Activated T-helper 1 cell treated with Interleukin-2 at 50 U/mL for 16 hours (primary cell): Measurements from ENCODE around the gene CSF1R.

Source experiments
- DNase-seq: peaks from one replicate; pipeline ENCODE4 v3.0.0-alpha.2; 2020; ENCODE audit warnings: low read depth

The CSF1R gene

DNA sequence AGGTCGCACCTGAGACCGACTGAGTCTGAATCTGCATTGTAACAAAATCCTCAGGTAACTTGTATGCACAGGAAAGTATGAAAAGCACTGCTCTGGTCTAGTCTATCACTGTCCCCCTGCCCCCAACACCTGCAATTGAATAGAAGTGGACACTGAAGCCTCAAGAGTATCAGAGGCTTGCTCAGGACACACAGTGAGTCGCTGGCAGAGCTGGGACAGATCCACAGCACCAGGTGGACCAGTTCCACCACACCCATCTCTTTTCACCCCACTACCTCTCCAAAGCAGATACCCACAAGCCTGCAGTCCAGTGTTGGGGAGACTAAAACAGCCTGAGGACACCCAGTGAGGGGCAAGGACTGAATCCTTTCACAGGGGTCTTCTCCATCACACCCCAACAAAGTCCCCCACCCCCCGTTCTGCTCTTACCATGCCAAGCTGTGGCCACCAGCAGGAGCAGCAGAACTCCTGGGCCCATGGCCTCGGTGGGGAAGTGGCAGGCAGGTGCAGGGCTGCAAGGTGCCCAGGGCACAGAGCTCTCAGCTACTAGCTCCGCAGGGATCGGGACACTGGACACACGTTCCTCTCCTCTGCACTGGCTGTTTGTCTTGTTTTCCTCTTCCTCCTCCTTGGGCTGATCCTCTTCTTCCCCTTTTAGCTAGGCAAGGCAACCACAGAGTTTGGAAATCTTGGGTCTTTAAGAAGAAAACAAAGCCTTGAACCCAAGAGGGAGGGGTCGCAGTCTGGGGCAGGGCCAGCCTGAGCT is at the start of gene CSF1R:
Gene CSF1R (minus strand): TSS at position 605 of the 766 bp plus-strand sequence. CDS start 127 bp downstream, at position 478.
- DNase-seq: no peak

DNA sequence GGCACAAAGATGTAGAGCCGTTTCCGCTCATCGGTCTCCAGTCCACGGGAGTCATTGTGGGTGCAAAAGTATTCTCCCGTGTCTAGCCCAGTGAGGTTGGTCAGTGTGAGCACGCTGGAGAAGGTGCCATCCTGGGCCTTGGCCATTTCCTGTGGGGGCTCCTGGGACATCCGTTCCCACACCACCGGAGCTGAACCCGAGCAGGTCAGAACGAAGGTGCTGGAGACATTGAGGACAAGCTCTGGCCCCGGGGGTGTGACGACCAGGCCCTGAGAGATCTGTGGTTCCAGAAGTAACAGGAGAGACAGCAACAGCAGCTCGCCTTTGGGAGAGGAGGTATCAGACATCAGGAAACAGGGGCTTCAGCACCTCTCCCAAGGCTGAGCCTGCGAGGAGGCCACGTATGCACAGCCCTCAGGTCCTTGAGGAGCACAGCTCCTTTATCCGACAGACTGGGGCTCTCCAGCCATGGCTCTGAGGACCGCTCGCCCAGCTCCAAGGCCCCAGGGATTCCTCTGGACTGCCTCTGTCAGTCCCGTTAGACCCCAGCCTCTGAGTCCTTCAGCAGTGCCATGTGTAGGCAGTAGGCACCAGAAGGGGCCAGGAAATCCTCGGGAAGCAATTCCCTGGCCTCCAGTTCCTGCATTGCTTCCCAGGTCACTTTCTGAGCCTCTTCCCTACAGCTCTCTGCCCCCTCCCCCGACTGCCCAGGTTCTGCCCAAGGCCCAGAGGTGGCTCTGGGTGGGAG is 49.4 kb upstream of the CSF1R start:
- DNase-seq: no peak

DNA sequence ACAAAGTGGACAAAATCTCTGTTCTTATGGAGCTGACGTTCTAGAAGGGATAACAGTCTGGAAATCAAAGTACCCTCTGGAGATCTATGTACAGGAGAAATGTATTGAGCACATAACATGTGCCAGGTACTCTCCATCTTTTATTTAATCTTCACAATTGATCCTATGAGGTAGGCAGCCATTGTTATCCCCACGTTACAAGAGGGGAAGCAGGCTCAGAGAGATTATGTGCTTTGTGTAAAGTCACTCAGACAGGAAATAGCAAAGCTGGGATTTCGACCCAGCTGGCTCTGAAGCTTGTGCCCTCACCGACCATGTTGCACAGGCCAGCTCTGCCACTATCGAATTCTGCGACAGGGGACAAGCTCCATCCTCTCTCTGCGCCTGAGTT is 47.8 kb upstream of the CSF1R start:
- DNase-seq: no peak

DNA sequence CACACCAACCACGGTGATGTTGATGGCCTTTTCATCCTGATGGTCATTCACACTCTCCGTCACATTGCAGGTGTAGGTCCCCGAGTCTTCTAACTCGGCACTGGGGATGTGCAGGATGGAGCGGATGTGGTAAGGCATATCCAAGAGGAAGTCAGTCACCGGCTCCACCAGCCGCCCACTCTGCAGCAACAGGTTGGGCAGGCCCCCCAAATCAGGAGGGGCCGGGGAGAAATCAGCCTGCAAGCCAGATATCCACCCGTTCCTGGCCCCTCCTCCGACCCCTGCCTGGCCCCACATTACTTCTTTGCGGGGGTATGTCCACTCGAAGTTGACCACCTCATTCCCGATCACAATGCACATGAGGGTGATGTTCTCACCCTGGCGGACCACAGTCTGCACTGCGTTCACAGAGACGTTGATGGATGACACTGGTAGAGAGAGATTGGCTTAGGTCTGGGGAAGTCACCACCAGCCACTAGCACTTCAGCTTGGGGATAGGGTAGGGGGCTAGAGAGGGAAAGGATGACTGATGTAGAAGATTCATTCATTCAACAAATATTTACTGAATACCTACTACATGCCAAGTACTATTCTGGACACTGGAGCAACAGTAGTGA is 47.3 kb upstream of the CSF1R start:
- no peak for DNase-seq

DNA sequence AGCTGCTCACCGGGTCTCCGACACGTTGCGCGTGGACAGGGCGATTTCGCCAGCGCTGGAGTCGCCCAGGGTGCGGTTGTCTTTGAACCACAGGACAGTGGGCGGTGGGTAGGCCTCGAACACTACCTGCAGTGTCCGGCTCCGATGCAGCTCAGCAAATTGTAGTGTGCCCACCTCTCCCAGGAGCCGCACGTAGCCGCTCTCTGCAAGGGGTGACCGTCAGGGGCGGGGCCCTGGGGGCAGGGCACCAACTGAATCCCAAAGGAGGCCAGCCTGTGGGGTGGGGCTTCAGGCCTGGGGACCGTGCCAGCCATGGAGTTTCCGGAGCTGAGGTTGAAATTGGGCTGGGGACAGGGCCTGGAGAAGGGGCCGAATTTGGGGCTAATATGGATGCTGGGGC is 46.4 kb upstream of the CSF1R start:
- no peak for DNase-seq

DNA sequence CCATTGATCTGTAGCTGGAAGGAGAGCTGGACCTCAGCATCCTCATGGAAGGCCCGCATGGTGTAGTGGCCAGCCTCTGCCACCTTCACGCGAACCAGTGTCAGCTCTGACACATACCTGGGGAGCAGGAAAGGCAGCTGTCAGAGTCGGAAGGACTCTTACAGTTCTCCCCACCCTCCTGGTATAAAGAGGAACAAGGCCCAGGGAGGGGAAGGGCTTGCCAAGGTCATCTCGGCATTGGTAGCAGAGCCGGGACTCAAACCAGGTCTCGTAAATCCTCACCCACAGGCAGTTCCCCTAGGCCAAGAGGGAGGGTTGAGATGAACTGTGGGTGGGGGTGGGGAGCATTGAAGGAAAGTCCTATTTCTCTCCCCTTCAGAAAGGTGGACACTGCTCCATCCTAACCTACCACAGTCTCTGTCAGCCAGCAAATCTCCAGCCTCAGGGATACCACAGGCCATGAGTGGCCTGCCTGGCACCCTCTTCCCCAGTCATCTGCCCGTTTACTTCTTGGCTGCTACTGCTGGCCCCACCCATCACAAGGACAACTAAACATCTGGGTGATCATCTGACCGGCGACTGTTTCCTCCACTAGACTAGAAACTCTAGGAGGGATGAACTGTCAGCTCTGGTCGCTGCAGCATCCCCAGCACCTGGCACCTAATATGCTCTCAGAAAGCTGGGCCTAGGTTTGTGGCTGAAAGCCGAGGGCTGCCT is 45.8 kb upstream of the CSF1R start:
- DNase-seq: no peak

DNA sequence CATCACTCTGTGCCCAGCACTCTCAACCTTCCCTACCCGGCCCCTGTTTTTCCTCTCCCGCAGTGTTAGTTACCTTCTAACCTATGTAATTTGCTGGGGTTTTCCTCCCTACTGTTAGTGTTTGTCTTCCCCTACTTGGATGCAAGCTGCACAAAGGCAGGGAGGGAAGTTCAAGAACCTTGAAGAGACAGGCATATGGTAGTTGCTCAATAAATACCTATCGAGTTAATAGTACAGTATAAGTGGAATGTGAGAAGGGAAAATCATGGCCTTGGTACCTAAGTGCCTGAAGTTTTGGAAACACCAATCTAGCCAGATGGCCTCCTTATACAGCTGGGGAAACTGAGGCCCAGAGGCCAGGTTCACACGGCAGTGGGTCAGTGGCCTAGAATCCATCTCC is 45.1 kb upstream of the CSF1R start:
- DNase-seq: no peak

DNA sequence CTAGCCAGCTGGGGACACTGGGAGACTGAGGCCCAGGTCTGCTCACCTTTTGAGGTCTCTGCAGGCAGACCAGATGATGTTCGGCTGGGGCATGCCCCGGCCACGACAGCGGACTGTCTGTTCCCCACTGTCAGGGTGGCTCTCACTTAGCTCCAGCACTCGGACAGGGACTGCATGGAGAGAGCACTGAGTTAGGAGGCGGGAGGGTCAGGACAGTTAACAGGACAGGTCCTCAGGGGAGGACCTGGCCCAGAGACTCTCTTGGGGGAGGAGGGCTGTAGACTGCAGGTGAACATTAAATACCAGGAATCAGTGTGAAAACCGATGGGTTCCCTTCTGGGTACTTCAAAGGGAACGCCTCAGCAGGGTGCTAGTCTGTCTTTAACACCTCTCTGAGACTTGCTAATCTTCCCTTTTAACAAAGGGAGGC is 44.2 kb upstream of the CSF1R start:
- no peak for DNase-seq

DNA sequence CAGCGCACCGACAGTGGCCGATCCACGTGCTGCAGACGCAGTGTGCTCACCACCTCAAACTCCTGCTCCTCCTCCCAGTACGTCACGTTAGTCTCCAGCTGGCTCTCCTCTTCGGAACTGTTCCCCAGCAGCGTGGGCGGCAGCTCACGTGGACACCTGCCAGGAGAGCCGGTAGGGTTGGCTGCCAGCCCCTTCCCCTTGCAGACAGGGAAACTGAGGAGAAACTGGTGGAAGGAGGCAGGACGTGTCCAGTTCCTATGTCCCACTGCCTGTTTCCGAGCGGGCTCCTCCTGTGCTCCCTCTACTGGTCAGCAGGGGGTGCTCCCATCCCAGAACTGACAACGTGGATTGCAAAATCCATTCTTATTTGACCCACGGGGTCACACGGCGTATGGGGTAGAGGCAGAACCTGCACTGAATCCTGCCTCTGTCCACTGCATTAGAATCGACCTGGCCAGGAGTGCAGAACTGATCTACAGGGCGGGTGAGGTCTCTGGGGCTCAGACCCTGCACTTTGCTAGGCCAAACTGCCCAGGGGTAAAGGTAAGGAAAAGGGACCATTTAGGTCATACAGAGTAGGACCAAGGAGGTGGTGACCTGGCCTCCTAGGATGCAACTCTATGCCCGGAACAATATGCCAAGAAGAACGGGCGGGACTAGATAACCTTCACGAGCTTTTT is 43.6 kb upstream of the CSF1R start:
- DNase-seq: no peak

DNA sequence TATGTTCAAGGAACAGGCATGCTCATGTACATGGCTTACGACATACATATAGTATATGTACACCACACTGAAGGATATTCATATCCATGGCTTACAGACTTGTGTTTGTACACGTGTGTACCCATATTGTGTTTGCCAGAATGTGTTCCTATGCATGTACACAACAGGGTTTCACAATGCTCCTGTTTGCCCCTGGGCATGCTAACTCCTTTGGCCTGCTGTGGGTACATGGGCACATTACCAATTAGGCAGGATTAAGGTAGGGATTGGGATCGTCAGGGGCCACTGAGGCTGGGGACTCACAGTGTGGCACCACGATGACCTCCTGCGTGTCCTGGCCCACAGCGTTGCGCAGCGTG is 43.1 kb upstream of the CSF1R start:
- DNase-seq: no peak

DNA sequence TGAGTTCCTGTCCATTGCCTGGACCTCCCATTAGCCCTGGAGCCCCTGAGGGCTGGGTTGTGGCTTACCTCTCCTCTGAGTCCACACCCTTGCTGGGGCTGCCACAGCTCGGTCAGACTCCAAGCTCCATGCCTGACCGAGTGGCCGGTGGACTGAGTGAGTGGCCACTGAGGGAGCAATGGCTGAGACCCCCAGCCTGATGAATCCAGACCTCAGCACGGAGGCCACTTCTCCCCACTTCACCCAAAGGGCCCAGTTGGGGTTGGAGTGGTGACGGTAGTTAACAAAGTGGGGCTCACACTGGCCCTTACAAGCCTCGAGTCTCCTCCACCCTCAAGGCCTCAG is 40.5 kb upstream of the CSF1R start:
- no peak for DNase-seq

DNA sequence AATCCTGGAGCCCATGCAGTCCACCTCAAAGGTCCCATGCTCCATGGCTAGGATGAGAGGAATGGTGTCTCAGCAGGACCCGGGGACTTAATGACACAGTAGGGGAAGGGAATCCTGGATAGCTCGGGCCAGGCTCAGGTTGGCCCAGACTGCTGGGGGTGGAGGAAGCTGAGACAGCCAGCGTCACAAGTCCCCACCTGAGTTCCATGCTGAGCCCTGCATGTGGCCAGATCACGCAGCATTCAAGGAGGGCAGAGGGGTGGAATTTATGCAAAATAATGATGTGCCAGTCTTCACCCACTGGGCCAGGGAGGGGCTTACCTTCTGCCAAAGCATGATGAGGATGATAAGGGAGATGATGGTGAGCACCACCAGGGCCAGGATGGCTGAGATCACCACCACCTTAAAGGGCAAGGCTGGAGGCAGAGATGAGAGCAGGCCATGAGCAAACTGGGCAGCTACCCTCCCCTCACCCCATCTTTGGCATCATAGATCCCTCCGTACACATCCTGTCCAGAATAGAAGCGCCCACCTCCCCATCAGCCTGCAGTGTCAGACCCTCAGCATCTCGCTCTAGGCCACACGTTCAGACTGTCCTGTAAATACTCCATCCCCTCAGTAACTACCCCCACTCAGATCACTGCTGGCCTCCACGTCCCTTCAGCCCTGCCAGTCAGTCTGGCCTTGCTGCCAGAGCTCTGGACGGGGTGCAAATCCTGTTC is 40.0 kb upstream of the CSF1R start:
- no peak for DNase-seq

DNA sequence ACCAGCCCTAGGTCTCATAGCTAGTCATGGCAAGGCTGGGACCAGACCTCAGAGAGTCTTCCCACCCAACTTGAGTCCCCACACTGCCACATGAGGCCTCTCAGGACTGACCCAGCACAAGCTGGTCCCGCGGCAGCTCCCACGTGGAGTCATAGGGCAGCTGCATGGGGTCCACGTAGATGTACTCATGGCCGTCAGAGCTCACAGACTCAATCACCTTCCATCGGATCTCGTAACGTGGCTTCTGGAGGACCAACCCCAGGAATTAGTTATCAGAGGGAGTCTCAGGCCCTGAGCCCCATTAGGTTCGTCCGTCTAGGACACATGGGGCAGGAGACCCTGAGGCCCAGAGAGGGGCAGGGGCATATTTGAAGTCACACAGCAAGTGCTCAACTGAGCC is 39.0 kb upstream of the CSF1R start:
- no peak for DNase-seq

DNA sequence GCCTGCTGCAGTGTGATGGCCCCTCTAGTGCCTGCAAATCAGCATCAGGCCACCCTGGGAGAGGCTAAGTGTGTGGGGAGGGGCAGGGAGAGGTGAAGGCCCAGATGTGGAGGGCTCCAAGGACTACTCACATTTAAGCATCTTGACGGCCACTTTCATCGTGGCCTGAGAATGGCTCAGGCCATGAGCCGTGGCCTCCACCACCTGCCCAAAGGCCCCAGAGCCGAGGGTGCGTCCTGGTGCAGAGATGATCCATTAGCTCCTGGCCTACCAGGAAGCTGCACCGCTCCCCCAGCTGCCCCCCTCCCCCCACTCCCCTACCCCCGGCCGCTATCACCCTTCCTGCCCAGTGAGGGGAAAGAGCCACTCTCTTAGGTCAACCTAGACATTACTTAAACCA is 38.2 kb upstream of the CSF1R start:
- no peak for DNase-seq

DNA sequence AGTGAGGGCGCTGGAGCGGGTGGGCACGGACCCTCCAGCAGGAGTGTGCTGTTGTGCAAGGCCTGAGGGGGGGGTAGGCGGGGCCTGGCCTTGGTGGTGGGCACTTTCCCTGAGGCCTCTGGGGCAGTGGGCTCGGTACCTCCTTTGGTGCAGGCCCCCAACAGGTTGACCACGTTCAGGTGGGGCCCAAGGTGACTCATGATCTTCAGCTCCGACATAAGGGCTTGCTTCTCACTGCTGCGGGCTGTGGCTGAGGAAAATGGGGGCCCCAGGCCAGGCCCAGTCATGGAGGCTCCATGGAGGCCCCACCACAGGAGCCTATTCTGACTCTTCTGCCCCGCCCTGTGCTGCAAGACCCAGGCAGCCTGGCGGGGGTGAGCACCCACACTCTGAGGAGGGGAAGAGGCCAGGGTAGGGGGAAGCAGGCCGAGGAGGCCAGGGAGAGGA is 37.8 kb upstream of the CSF1R start:
- no peak for DNase-seq

DNA sequence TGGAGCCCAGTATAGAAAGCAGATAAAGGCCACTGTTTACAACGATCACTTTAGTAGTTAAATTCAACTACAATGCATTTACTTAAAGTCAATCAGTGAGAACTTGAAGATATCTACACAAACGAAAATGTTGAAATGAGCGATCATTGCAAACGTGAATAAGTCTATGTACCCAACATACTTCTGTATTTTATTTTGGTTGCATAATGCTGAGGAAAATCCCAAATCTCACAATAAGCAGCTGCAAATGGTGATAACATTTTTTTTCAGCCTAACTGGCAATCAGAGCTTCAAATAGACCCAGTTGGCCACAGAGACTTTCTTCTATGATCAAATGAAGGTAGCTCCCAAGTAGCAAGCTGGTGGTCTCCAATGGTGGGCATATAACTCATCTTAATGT is 37.2 kb upstream of the CSF1R start:
- DNase-seq: no peak

DNA sequence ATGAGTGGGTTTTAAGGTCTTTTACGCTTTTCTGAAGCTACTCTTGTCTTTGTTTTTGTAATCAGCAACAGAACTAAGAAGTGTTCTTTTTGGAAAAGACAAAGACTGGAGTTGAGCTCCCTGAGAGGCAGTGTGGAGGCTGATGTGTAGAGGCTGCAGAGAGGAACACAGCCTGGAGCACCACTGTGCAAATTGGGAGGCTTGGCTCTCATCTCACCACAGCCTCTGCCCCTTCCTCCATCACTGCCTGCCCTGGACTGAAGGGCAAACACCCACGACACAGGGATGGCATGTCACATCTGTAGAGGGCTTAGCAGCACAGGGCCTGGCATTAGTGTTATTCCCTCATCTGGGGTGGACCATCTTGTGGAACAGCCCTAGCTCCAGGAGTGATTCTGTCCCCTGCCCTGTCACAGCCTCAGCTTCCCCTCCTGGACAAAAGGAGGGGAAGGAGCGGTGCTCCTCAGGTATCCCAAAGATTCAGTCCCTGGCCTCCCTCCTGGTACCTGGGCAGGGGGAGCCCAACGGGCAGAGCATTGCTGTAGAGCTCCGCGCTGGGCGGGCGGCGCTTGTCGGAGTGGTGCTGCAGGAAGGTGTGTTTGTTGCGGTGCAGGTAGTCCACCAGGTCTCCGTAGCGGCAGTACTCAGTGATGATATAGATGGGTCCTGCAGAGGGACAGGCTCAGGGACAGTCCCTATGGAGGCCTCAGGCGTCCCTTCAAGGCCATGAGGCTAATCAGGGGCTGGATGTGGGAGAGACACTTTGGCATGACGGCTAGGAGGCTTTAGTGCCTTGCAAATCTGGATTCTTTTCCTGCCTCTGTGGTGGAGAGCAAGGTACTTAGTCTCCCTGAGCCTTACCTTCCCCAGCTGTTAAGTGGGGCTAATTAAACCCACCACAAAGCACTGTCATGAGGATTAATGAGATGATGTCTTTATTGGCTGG is 36.5 kb upstream of the CSF1R start:
- DNase-seq: no peak

DNA sequence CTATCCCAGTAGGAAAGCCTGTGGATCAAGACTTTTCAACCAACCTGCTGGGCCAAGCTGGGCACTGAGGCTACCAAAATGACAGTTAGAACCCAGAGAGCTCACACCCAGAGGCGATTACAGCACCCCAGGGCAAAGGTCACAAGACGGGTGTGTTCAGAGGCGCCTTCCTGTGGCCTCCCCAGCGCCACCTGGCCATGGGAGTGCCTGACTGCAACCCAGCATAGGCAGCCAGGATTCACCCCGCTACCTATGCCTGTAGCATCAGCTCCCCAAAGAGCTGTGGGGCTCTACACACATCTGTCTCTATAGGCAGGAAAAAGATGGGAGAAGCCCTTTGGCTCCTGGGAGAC is 35.8 kb upstream of the CSF1R start:
- no peak for DNase-seq

DNA sequence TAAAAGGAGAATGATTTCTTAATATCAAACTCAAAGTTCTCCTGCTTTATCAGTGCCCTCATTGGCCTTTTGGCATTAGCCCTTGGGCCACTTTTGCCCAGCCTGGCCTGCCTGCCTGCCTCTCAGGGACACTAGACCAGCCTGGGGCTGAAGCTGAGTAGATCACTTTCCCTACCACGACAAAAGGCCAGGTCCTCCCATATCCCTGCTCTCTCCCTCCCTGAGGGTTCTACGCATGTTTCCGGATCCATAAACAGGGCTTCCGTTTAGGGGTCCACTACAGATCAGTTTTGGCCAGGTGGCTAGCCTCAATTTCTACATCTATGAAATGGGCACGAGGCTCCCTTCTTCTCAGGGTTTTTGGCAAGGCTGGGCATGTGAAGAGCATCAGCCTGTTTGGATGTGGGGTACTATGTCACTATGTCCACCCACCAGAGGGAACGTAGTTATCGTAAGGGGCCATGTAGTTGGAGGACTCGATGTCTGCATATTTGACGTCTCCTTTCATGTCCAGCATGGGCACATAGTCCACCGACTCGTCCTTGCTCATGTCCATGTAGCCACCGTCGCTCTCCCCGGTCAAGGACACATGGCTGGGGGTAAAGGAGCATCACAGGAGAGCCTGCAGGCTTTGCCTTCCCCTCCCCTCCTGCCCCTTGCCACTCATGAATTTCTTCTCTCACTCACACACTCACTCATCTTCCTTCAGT is 35.2 kb upstream of the CSF1R start:
- no peak for DNase-seq
